HL-60 (cell line): Measurements from ENCODE around the gene NOX5.

Source experiments
- DNase-seq, 2 experiments: peaks; one replicate each; pipeline ENCODE4 v3.0.0-alpha.2; 2010 to 2020; ENCODE audit warnings: low read depth in 1 of 2, low spot score in 1 of 2
- H3K27ac ChIP-seq: fragments of 250-450 bp; sonication (Bioruptor Pico); replicated peaks from 2 replicates; pipeline ENCODE4 v1.5.1; 2020; ENCODE audit warnings: mild to moderate bottlenecking, moderate library complexity
- H3K27me3 ChIP-seq: fragments of 250-450 bp; sonication (Bioruptor Pico); 2 replicates; pipeline ENCODE4 v1.5.1; 2021; ENCODE audit warnings: mild to moderate bottlenecking, moderate library complexity; ENCODE audit not compliant: insufficient read depth, poor library complexity, severe bottlenecking
- H3K4me3 ChIP-seq: replicated peaks from 2 replicates; pipeline ENCODE4 v1.5.1; 2011; ENCODE audit warnings: mild to moderate bottlenecking, control low read depth, low read length; ENCODE audit not compliant: insufficient read depth
- CTCF ChIP-seq: IDR thresholded peaks from one replicate; pipeline ENCODE4 v1.5.1; 2011; ENCODE audit warnings: low read length, control low read depth, inconsistent platforms; ENCODE audit not compliant: insufficient read depth
- GABPA ChIP-seq: IDR thresholded peaks from 2 replicates; pipeline ENCODE4 v1.6.1; 2012; ENCODE audit warnings: low read depth
- POLR2AphosphoS5 ChIP-seq: IDR thresholded peaks from 2 replicates; pipeline ENCODE4 v1.6.1; 2012; ENCODE audit warnings: low read depth
- SPI1 ChIP-seq: IDR thresholded peaks from 2 replicates; pipeline ENCODE4 v1.6.1; 2012; ENCODE audit warnings: low read depth, mild to moderate bottlenecking, borderline replicate concordance
- TF ChIP-seq, protein P1 (sequence below): IDR thresholded peaks from 2 replicates; pipeline ENCODE4 v1.6.1; 2012; ENCODE audit warnings: low read depth; ENCODE audit not compliant: insufficient replicate concordance

The NOX5 gene

GRCh38 chr15:69032031-69032430, 17.5 kb downstream of the NOX5 start:
- TF ChIP-seq POLR2AphosphoS5 (no peak), SPI1 (no peak), GABPA (no peak), CTCF (no peak)
- TF ChIP-seq, protein P1, sequence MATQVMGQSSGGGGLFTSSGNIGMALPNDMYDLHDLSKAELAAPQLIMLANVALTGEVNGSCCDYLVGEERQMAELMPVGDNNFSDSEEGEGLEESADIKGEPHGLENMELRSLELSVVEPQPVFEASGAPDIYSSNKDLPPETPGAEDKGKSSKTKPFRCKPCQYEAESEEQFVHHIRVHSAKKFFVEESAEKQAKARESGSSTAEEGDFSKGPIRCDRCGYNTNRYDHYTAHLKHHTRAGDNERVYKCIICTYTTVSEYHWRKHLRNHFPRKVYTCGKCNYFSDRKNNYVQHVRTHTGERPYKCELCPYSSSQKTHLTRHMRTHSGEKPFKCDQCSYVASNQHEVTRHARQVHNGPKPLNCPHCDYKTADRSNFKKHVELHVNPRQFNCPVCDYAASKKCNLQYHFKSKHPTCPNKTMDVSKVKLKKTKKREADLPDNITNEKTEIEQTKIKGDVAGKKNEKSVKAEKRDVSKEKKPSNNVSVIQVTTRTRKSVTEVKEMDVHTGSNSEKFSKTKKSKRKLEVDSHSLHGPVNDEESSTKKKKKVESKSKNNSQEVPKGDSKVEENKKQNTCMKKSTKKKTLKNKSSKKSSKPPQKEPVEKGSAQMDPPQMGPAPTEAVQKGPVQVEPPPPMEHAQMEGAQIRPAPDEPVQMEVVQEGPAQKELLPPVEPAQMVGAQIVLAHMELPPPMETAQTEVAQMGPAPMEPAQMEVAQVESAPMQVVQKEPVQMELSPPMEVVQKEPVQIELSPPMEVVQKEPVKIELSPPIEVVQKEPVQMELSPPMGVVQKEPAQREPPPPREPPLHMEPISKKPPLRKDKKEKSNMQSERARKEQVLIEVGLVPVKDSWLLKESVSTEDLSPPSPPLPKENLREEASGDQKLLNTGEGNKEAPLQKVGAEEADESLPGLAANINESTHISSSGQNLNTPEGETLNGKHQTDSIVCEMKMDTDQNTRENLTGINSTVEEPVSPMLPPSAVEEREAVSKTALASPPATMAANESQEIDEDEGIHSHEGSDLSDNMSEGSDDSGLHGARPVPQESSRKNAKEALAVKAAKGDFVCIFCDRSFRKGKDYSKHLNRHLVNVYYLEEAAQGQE = no peak
- no peak overlapping the region for H3K27ac ChIP-seq
- H3K27me3 ChIP-seq = peaks cover 3% of the 10 kb centered on the region
- DNase-seq = no peak
- H3K4me3 ChIP-seq = no peak overlapping the region

GRCh38 chr15:69032703-69033373, 18.3 kb downstream of the NOX5 start:
- Histone ChIP-seq H3K27me3 (peaks cover 3% of the 10 kb centered on the region), H3K4me3 (no peak overlapping the region), H3K27ac (no peak overlapping the region)
- no peak for DNase-seq
- TF ChIP-seq SPI1 = no peak
- TF ChIP-seq POLR2AphosphoS5 = no peak
- TF ChIP-seq, protein P1 = no peak
- TF ChIP-seq CTCF = no peak
- TF ChIP-seq GABPA = no peak

DNA sequence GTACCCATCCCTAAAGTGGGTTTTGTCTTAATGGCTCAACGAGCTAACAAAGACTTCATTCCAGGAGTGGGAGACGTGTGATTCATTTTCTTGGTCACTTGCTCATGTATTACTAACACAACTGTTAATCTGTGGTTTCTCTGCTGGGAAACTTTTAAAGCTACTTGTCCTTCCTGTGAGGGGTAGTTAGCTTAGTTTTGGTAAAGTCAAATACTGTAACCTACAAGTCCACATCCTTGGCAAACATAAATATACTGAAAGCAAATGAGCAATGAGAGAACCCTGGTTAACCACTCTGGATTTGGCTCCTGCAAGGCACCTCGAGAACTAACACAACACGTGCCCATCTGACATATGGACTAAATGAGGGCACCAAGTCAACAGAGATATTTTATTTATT, 19.9 kb downstream of the NOX5 start:
- DNase-seq = no peak
- peaks cover 3% of the 10 kb centered on the region for H3K27me3 ChIP-seq
- H3K27ac ChIP-seq = no peak overlapping the region
- no peak for TF ChIP-seq POLR2AphosphoS5
- no peak for TF ChIP-seq CTCF
- no peak for TF ChIP-seq GABPA
- TF ChIP-seq, protein P1 = no peak
- no peak for TF ChIP-seq SPI1
- no peak overlapping the region for H3K4me3 ChIP-seq
